PFSK-1 (cell line): ENCODE measurements around the gene UBAC2.

Experiments
- FOXP2 ChIP-seq: optimal IDR thresholded peaks from 2 replicates; pipeline ENCODE3; 2011; ENCODE audit warnings: borderline replicate concordance, control low read depth, inconsistent platforms; ENCODE audit not compliant: insufficient read depth; ENCODE audit errors: extremely low read length, extremely low read depth
- POLR2AphosphoS5 ChIP-seq: IDR thresholded peaks from 2 replicates; pipeline ENCODE4 v1.6.1; 2012; ENCODE audit warnings: low read depth, mild to moderate bottlenecking, control low read depth, low read length, moderate library complexity
- REST ChIP-seq, 2 experiments: IDR thresholded peaks; 2 replicates each; pipeline versions ENCODE4 v1.6.1 to v1.8.0; 2011 to 2012; ENCODE audit warnings: low read depth in 2 of 2, low read length in 2 of 2, control low read depth in 1 of 2, inconsistent platforms in 1 of 2, mild to moderate bottlenecking in 1 of 2, moderate library complexity in 1 of 2; ENCODE audit not compliant: insufficient read depth in 1 of 2
- SIN3A ChIP-seq: IDR thresholded peaks from 2 replicates; pipeline ENCODE4 v1.6.1; 2012; ENCODE audit warnings: mild to moderate bottlenecking, low read length, moderate library complexity, borderline replicate concordance; ENCODE audit not compliant: insufficient read depth
- TAF1 ChIP-seq: IDR thresholded peaks from 2 replicates; pipeline ENCODE4 v1.6.1; 2012; ENCODE audit warnings: low read length, control low read depth, borderline replicate concordance; ENCODE audit not compliant: insufficient read depth

Gene UBAC2

GRCh38 chr13:99435116-99435515, 234.5 kb downstream of the UBAC2 start:
- TF ChIP-seq REST (IDR thresholded peaks at IDR 0.05; ENCODE audit: insufficient read depth in 1 of 2, low read depth in 2 of 2, low read length in 2 of 2), result no peak
- TF ChIP-seq POLR2AphosphoS5, result no peak
- no peak for TF ChIP-seq SIN3A
- no peak for TF ChIP-seq FOXP2

GRCh38 chr13:99435998-99436397, 235.3 kb downstream of the UBAC2 start:
- no peak for TF ChIP-seq SIN3A
- TF ChIP-seq REST (IDR thresholded peaks at IDR 0.05; ENCODE audit: insufficient read depth in 1 of 2, low read depth in 2 of 2, low read length in 2 of 2), result no peak
- no peak for TF ChIP-seq TAF1
- no peak for TF ChIP-seq FOXP2
- TF ChIP-seq POLR2AphosphoS5, result no peak
